Omental fat pad (tissue), 4 donors: ENCODE results near the gene PCBP4. TPM values are rescaled to one million over a fixed set of nuclear protein-coding genes. Genes with fewer than 3 reads are reported as not detected.

Source experiments
- ATAC-seq: fragments of 150-250 bp; one replicate; pipeline ENCODE4 v1.9.1; 2016; ENCODE audit warnings: mild to moderate bottlenecking, moderate library complexity; ENCODE audit not compliant: low FRiP score
- DNase-seq: peaks from one replicate; pipeline ENCODE4 v3.0.0-alpha.2; 2019; ENCODE audit warnings: low spot score
- CTCF ChIP-seq, 3 donors: fragments of 450-650 bp; IDR thresholded peaks; one replicate each; pipeline ENCODE4 v1.5.1; 2016 to 2017; ENCODE audit warnings: antibody characterized with exemption in 3 of 3, mild to moderate bottlenecking in 3 of 3, moderate library complexity in 2 of 3
- total RNA-seq, 4 donors: library from RNA; depleted of rRNA; stranded (reverse); fragments of >200 nt; gene quantifications; one replicate each; pipeline ENCODE4 v1.1.0, GENCODE V29; 2016

Gene PCBP4
- total RNA-seq, 4 donors from 2014 or later: 21.4 to 84.0 (median 23.4) TPM

GRCh38 chr3:51966016-51966415 is 1.2 kb downstream of the PCBP4 start:
- TF ChIP-seq CTCF (IDR thresholded peaks at IDR 0.05): no peak
- no peak for ATAC-seq
- DNase-seq: no peak

GRCh38 chr3:51964521-51964920 is 2.7 kb downstream of the PCBP4 start:
- DNase-seq: no peak
- ATAC-seq: no peak
- no peak for TF ChIP-seq CTCF (IDR thresholded peaks at IDR 0.05)

- no peak for TF ChIP-seq CTCF (IDR thresholded peaks at IDR 0.05)
- DNase-seq (no peak), ATAC-seq (no peak)
Observed at GRCh38 chr3:51963951-51964451, 3.3 kb downstream of the PCBP4 start.

GRCh38 chr3:51962854-51963530 is 4.3 kb downstream of the PCBP4 start:
- ATAC-seq: no peak
- TF ChIP-seq CTCF (IDR thresholded peaks at IDR 0.05): no peak
- DNase-seq: no peak

- DNase-seq (no peak), ATAC-seq (no peak)
- no peak for TF ChIP-seq CTCF (IDR thresholded peaks at IDR 0.05)
Observed at GRCh38 chr3:51961602-51962569, 5.4 kb downstream of the PCBP4 start.

- DNase-seq (no peak), ATAC-seq (no peak)
- TF ChIP-seq CTCF (IDR thresholded peaks at IDR 0.05): no peak
Observed at GRCh38 chr3:51961011-51961410, 6.2 kb downstream of the PCBP4 start.
